HG02623 (cell line): Measurements from ENCODE around the gene CSPG4.
"Not testable (repeated sequence)": the region's sequence is repeated elsewhere in the genome, so short reads cannot be mapped to it uniquely, and the experiment has no call there.

ENCODE experiments used
- ATAC-seq: cut with Tn5 transposase; IDR thresholded peaks from one replicate; pipeline ENCODE4 v1.9.1; 2021; ENCODE audit warnings: moderate library complexity; ENCODE audit not compliant: unreplicated experiment

Gene CSPG4

DNA sequence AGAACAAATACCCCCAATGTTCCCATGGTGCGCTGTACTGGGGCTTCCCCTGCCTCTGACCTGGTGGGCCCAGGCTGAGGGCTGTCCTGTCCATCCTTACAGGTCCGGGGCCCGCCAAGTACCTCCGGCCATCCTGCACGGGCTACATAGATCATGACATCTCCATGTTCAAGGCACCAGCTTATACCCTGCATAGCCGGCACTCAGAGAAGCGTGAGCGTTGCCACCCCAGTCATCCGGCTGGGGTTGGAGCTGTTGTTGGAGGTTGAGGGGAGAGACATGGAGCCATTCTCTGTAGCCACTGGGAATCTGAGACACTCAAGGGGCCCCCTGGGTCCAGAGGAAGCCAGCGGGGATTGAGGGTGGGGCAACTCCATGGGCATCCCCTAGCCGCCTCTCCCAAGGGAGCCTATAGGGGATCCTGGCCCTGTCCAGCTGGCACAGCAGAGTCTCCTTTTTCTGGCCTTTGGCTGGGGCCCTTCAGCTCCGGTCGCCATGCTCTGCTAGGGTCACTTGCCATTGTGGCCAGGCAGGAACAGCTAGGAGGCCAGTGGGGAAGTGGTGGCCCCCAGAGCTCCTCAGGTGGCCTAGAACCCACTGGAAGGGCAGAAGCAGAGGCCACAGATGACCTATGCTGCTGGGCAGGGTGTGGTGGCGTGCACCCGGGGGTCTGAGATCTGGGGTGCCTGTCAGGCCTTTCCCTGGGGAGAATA lies 12.5 kb upstream of the CSPG4 start:
- ATAC-seq, result no peak

DNA sequence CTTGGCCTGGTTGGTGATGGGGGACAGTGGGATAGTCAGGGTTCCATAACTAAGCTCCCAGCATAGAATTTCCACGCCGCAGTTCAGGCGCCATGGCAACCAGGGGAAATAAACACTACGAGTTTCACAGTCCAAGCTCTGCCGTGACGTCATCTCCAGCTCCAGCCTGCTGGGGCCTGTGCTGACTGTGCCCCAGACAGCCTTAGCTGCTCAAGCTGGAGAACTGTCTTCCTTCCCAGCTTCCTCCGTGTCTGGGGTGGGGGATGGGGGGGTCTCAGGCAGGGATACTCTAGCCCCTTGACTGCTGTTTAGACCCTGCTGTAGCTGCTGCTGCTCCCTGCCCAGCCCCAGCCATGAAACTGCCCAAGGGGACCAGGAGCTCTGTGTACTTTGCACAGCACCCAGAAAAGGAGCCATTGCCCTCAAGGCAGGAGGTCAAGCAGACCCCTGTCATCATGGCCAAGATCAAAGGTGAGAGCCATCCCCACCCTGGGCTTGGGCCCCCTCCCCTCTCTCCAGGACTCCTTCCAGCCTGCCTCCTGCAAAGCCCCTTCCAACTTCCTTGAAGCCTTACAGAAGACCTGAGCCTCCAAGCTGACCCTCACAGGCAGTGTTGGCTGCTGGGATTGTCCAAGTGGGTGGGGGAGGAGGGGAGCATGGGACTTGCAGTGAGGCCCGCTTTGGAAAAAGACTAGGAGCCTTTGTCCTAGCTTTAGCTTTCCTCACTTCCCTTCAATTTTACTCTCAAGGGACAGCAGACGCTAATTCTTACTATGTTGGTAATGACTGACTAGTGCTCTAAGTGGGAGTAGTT lies 11.4 kb upstream of the CSPG4 start:
- ATAC-seq, result peak; percentile 53

DNA sequence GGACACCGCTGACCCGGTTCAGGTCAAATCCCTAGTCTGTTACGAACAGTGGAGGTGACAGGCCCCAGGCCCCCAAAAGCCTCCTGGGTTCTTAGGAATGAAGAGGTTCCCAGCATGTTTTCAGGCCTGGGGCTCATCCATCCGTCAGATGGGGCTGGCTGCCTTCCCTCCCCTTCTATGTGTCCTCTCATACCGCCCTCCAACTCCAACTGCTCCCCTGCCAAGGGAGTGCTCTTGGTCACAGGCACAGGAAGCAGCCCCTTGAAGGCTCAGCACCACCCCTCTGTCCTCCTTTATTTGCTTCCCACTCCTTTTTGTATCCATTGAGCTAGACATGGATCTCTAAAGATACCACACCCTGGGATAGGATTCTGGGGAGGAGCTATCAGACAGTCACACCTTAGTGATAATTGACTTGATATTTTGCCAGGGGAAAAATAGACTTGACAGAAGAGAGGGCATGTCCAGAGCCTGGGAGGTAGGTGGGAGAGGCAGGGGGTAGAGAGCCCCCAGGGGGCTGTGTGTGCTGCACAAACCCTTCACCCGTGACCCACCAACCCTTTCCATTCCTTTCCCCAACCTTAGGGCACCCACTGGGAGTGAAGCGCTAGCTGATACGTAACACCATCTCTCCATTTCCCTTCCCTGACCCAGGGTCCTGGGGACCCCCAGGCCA lies 10.7 kb upstream of the CSPG4 start:
- ATAC-seq, result no peak

DNA sequence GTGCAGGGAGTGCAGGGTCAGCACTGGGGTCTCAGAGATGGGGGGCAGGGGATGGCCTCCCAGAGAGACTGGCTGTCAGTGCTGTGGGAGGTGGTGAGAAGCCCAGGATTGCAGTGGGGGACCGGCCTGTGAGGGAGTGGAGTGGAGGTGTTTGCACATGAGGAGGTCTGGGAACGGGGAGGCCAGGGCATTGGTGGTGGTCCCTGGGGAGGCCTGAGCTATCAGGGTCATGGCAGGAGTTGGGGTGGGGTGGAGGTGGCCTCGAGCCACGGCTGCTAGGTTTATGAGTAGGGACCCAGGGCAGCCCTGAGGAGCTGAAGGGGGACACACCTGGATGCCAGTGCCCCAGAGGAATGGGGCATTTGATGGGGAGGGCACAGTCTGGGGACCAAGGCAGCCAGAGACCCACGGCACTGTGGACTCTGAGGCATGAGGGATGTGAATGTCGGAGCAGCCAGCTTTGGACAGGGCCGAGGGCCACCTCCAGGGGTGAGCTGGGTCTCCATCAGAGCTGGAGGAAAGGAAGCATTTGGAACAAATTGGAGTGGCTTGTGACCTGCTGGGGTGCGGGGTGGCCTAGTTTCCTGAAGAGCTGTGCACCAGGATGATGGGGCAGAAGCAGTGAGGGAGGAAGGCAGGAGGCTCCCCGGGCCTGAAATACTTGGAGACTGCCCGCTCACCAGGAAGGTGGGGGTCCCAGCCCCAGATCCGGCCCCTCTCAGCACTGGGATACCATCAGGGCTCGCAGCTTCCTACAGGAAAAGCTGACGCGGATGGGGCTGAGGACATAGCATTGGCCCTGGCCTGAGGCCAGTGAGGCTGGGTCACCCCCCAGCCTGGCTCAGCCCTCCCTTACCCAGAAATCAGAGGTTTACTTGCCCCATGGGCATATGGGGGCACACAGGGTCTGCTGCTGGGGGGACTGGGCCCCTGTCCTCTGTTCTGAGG lies 9.5 kb upstream of the CSPG4 start:
- ATAC-seq, result no peak

DNA sequence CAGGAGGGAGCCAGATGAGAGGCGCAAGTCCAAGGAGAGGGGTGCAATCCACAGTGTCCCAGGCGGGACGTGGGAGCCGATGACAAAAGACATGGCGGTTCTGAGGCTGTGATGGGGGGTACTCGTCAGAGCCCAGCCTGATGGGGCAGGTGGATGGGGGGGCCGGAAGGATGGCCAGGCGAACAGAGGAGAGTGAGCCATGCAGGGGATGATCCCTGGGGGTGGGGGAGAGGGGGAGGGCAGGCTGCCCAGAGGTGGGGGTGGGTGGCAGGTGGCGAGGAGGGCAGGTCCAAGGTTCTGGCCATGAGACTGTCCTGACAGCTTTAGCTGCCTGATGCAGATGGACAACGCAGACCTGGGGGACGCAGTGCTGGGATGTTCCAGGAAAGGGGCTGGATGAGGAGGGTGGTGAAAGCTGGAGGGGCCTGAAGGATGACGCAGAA lies 8.9 kb upstream of the CSPG4 start:
- ATAC-seq, result no peak

DNA sequence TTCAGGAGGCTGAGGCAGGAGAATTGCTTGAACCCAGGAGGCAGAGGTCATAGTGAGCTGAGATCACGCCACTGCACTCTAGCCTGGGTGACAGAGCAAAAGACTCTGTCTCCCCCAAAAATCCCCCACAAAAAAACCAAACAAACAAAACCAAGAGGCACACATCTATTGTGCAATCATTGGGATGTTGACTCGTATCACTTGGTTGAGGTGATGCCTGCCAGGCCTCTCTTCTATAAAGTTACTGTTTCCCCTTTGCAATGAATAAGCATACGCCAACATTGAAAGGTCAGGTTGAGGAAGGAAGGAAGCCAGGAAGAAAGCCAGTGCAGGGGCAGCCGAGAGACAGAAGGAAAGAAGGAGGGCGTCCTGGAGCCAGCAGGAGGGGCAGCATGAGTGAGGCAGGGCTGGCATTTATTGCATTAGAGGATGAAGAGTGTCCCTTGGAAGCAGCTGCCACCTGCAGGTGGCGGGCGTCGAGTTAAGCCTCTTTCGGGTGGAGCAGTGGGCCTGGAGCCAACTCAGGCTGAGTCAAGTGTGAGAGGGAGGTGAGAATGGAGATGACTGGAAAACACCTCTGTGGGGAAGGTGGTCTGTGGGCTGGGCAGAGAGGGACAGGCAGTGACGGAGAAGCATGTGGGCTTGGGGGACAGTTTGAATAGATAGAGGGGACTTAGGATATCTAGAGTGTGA lies 8.3 kb upstream of the CSPG4 start:
- no peak for ATAC-seq

DNA sequence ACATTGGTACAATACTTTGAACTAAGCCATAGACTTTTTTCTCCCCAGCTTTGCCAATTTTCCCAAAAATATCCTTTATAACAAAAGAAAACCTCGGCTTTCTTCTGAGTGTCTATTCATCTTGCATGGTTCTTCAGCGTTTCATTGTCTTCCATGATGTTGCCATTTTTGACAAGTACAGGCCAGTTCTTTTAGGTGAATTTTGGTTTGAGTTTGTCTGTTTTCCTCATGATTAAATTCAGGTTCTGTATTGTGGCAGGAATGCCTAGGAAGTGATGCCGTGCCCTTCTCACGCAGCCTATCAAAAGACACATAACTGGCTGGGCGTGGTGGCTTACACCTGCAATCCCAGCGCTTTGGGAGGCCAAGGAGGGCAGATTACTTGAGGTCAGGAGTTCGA lies 7.6 kb upstream of the CSPG4 start:
- no peak for ATAC-seq

DNA sequence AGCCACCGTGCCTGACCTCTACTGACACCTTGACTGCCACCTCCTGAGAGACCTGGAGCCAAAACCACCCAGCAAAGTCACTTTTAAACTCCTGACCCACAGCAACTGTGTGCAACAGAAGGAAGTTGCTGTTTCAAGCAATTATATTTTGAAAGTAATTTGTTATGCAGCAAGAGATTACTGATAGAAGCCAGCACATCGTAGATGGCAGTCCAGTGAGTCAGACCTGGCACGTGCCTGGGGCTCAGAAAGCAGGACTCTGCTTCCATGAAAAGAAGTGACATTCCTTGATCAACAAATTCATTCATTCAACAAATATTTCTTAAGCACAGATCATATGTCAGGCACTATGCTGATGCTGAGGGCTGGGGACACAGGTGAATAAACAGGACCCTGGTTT lies 5.7 kb upstream of the CSPG4 start:
- no peak for ATAC-seq

DNA sequence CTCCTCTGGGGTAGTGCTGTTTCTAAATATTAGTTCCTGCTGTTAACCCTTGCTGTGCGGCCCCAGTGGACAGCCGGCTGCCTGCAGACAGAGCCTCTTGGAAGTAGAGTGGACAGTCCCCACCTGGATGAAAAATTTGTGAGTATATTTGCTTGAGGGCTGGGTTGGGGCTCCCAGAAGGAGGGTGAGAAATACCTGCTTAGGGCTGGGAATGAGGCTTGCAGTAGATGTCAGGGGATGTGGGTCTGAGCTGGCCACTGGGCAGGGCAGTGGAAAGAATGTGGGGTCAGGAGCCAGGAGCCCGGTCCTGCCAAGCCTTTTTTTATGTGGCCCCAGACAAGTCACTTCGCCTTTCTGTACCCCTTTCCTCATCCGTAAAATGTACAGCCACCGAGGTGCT lies 4.4 kb upstream of the CSPG4 start:
- ATAC-seq, result not testable (repeated sequence)

DNA sequence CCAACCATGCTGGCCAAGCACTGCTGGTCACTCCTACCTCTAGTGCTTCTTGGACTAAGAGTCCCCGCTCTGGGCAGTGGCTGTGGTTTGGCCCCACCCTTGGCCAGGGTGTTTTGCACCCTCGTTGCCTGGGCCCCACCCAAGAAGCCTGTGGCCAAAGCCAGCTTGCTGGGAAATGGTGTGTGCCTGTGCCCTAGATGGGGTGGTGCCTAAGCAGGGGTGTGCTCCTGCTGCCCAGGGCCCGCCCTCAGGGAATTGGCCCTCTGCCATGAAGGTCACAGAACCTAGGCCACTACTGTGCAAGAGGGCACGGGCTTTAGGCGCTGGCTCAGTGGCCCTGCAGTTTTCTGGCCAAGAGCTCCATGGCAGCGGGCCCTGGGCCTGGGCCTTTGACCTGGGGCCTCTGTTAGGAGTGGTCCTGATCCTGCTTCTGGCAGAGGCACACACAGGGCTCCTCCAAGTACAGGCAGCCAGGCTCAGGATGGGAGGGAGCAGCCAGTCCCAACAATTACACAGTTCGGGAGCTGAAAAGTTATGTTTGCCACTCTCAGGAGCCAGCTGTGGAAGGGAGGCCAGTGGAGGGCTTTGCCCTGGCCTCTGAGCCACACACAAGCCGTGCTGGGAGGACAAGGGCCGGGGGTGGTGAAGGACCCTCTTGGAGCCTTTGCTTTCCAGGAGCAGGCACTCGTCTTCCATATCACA lies 3.8 kb upstream of the CSPG4 start:
- not testable (repeated sequence) for ATAC-seq

DNA sequence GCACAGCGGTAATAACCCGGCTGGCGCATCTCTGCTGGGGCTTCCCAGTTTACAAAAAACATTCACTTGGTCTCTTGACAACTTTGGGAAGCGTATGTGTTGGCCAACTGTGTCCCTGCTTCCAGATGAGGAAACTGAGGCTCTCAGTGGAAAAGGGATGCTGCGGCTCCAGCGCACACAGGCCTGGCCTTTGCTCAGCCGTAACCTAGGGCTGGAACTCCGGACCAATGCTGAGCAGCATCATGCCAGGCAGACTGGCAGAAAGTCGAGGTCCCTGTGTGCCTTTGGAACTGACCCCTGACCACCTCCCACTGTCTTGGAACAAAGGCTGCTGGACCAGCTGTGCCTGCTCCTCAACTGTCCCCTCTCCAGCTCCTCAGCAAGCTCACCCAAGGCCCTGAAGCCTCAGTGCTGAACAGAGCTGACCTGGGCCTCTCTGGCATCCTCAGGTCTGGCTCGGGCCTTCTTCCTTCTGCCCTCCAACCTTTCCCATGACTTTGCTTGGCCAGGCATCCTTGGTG lies 2.7 kb upstream of the CSPG4 start:
- ATAC-seq, result not testable (repeated sequence)

DNA sequence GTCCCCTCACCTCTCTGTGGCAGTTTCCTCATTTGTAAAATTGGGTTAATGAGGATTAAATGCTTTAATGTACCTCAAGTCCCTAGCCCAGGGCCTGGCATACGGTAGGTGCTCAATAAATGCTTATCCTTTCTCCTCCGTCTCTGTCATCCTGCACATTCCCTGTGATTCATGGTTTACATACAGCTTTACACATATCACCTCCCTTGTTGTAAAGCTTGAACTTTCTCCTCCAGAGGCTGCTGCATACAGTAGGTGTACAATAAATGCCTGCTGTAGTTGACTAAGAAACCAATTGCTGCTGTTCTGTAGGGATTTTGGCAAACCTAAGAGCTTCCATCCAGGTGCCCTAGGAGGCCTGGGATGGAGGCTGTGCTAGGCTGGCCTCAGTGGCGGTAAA lies 1.5 kb upstream of the CSPG4 start:
- no peak for ATAC-seq

DNA sequence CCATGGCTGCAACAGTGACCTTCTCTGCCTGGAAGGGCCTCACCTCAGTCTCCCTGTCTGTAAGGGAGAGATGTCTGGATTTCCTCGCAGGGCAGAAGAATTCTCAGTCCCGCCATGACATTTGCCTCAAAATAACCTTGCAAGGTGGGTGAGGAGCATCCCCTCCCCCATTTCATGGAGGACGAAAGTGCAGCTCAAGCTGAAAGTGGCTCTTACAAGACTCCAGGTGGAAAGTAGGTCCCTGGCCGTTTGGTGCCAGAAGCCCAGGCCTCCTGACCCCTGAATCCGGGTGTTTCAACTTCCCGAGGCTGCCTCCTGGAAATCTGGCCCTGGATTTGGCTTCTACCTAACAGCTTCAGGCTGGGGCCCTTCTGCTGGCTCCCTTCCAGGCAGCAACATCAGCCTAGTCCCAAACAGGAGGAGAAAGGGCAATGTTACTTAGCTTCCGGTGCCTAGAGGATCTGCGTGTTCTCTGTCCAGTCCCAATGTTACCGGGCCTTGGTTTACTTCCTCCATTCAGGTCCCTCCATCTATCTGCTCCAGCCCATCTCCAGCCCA lies 769 bp upstream of the CSPG4 start:
- no peak for ATAC-seq

DNA sequence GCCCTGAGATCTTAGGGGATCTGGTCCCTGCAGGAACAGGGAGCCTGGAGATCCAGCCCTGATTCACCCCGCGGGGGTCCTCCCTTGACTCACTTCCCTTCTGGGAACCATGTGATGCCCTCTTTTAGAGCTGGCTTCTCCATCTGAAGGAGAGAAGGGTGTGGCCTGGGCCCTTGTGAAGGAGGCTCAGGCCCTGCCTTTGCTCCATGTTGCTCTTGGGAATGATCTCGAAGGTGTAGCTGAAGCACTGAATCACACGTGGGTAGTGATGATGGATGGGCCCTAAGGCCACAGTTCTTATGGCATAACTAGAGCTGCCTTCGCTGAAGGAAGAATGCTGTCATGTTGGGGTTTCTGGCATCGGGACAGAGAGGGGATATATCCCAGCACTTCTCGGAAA lies 1.2 kb downstream of the CSPG4 start:
- not testable (repeated sequence) for ATAC-seq

DNA sequence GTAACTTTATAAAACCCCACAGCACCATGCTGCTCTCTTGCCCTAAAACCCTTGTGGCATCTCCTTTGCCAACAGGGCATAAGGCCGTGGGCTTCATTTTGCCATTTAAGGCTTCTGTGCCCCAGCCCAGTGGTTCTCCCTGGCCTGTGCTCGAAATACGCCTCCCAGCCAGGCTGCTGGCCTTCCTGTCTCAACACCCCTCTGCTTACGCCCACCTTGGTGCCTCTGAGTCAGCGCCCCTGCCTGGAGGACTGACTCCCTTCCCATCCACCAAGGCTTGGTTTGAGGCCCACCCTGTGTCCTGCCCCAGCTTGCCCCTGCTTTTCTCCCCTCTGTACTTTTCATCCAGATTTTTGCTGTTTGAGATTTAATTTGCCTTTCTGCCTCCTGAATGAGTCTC lies 1.8 kb downstream of the CSPG4 start:
- ATAC-seq, result not testable (repeated sequence)

DNA sequence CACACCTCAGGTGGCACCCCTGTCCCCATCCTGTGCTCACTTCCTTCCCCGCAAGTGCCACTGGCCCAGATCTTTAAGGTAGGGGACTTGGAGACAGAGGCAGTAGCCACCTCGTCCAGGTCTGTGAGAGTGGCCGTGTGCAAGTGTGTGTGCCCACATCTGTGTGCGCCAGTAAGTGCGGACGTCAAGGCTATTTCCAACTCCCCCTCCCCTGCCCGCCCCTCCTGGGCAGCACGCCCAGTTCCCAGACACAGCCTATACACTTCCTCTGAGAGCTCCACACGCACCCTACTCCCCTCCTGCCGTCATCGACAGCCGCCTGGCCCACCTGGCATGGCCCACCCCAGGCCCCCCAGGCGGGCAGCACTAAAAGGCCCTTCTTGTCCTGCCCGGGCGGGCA lies 3.2 kb downstream of the CSPG4 start:
- not testable (repeated sequence) for ATAC-seq

DNA sequence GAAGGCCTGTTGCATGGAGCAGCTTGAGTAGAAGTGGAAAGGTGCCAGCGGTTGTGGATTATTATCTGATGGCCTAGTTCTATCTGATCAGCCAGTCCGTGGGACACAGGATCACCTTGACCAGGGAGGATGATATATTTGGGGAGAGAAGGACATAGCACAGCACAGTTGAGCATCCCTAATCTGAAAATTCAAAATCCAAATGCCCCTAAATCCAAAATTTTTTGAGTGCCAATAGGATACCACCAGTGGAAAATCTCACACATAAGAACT lies 6.0 kb downstream of the CSPG4 start:
- no peak for ATAC-seq

DNA sequence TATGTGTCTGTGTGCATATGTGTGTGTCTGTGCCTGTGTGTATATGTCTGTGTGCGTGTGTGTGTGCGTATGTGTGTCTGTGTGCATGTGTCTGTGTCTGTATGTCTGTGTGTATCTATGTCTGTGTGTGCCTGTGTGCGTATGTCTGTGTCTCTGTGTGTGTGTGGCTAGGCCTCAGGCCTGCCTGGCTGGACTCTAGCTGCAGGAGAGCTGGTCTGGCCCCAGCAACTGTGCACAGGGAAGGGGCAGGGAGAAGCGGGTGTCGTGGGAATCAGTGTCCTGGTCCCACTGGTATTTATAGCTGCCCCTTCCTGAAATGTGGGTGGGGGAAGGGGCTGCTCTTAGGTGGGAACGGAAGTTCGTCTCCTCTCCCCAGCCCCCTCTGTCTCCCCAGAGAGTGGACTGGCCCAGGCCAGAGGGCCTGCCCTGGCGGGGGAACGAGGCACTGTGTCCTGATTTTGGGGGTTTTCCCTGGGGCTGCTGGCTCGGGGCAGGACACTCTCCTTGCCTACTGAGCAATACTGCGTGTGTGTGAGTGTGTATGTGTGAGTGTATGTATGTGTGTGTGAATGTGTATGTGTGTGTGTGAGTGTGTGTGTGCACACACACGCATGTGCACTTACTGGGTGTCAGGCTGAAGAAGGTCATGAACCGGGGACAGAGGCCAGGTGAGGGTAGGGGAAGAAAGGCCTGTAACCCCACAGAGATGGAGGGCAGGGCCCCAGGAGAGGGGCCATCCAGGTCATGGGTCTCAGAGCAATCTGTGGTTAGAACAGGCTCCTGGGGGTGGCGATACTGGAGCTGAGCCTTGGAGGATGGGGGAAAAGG lies 6.6 kb downstream of the CSPG4 start:
- no peak for ATAC-seq
